ENCODE results near the gene KRTAP23-1.

DNA sequence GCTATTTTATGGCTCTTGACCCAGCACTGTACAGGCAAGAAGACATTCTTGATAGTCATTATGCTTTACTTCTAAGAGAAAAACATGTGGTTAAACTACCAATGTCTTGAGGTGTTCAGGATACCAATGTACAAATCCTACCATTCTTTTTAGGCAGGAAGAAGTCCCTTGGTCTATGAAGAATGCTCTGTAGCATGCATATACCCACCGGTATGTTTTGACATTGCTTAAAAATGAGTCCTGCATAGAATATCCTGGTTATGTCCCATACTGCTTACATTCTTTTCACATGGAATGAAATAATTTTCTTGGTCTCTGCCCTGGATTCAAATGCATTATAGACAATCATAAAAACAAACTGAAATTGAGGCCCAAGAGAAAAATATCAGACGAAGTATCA is 15.7 kb downstream of the KRTAP23-1 start:
- TF ChIP-seq CTCF (IDR thresholded peaks at IDR 0.05) = no peak
- TF ChIP-seq POLR2A (IDR thresholded peaks at IDR 0.05) = no peak

All from suprapubic skin (tissue), 3 donors.